GM10266 (cell line): ENCODE results near the gene DDAH2.
A peak's percentile ranks its signal among the peaks of the same experiment; 100 is the strongest.
"Not testable (repeated sequence)": the region's sequence is repeated elsewhere in the genome, so short reads cannot be mapped to it uniquely, and the experiment has no call there.

Experiments used
- DNase-seq: peaks from one replicate; pipeline ENCODE4 v3.0.0; 2012; ENCODE audit errors: extremely low spot score
- CTCF ChIP-seq: IDR thresholded peaks from 2 replicates; pipeline ENCODE4 v1.5.1; 2012; ENCODE audit warnings: mild to moderate bottlenecking, low read depth; ENCODE audit not compliant: control insufficient read depth, insufficient read depth; ENCODE audit errors: missing control alignments

Gene DDAH2

GRCh38 chr6:31710523-31711219 lies 18.4 kb downstream of the DDAH2 start:
- no peak for TF ChIP-seq CTCF

GRCh38 chr6:31709157-31709556 lies 19.9 kb downstream of the DDAH2 start:
- not testable (repeated sequence) for DNase-seq

More at GRCh38 chr6:31710523-31711219, 18.4 kb downstream of the DDAH2 start:
- DNase-seq = no peak

- no peak for TF ChIP-seq CTCF
Observed at GRCh38 chr6:31708224-31708623, 20.9 kb downstream of the DDAH2 start.

GRCh38 chr6:31707701-31708100 lies 21.4 kb downstream of the DDAH2 start:
- no peak for DNase-seq
- TF ChIP-seq CTCF = no peak

More at GRCh38 chr6:31708224-31708623, 20.9 kb downstream of the DDAH2 start:
- DNase-seq = no peak

DNA sequence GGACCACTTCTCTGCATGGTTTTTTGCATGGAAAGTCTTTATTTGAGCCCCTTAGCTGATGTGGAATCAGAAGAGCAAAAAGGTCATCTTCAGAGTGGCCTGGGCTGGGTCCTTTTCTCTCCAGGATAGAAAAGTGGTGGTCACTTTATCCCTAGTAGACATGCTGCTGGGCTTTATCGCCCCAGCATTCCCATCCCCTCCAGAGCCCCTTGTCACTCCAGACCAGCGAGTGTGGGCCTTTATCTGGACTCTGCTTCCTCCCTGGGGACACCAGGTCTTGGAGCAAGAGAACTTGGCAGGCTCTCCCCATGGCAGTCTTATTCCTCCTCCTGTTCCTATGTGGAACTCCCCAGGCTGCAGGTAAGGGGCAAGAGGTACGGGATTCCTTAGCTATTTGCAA lies 22.5 kb downstream of the DDAH2 start, which contains the start of gene LY6G6F:
TSS of gene LY6G6F (plus strand) at position 268 of the 400 bp plus-strand sequence. CDS start at position 309, 41 bp downstream.
- no peak for TF ChIP-seq CTCF
- no peak for DNase-seq

DNA sequence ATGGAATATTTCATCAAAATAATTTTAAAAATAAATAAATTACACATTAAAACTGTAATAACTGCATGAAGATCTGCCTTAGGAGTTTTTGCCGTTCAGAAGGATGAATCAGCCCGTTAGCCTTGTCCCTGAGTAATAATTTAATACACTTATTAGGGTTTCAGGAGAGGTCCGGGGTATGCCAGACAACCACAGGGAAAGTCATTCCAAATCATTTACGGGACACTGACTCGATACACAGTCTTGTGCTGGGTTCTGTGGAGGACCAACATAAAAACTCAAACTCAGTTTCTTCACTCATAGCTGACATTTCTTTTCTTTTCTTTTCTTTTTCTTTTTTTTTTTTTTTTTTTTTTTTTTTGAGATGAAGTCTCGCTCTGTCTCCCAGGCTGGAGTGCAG lies 23.2 kb downstream of the DDAH2 start:
- TF ChIP-seq CTCF = no peak
- DNase-seq = no peak

DNA sequence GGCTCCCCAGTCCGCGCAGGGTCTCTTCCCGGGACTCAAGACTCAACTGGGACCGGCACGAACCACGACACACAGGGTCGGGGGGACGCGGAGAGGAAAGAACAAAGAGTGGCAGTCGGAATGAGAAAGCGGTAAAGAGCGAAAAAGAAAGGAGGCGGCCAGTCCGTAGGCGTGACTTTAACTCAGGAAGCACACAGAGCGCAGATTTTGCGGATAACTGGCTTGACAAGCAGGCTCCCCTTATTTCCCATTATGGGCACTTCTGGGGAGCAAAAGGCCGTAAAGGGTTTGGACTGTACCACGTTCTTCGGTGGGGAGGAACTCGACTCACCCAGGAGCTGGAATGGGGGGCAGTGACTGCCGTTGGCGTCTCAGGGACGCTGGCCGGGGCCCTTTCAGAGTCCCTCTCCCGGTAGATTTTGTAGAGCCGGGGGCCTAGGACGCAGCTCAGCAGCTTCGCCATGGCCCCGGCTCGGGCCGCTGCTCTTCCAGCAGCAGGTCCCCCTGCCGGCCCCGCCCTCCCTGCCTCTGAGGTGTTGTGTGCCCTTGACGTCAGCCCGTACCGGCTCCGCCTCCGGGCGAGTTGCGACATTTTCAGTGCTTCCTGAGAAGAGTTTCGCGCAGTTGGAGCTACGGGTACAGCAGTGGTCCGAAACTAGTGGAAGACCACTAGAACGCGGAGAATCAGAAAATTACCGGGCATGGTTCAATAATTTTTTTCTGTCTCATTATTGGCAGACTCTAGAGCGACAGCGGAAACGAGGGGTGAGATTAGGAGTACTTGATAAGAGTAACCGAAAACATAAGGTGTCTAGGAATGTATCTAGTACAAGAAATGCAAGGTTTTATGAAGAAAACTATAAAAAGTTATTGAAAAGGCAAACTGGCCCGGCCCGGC lies 26.0 kb downstream of the DDAH2 start, which contains the start of gene ABHD16A:
TSS of gene ABHD16A (minus strand) at position 506 of the 898 bp plus-strand sequence. CDS start at position 463, 43 bp downstream.
- peak; percentile 96 for DNase-seq
- no peak for TF ChIP-seq CTCF
